HEK293 (cell line): Measurements from ENCODE around the gene TIMD4.

Experiments
- CTCF ChIA-PET: fragments of 350-600 bp; formaldehyde crosslinking; extraction: SDS; loops from one replicate; lab custom pipeline; 2021; ENCODE audit warnings: antibody characterized with exemption; lab: Yijun Ruan, JAX
- POLR2A ChIA-PET: fragments of 300-600 bp; formaldehyde crosslinking; extraction: SDS; loops from one replicate; lab custom pipeline; 2020; ENCODE audit warnings: antibody characterized with exemption, inconsistent platforms; lab: Yijun Ruan, JAX
- H3K27ac ChIP-seq: fragments of 200-500 bp; sonication (Bioruptor generic); 2 replicates; pipeline ENCODE4 v1.5.1; 2014; ENCODE audit warnings: low read depth, low read length, control low read depth, inconsistent platforms; ENCODE audit errors: extremely low read depth
- H3K36me3 ChIP-seq, 2 experiments: fragments of 200-500 bp in 1 of 2; sonication (Bioruptor generic) in 1 of 2; 1 replicate in 1 of 2; 2 replicates in 1 of 2; pipeline ENCODE4 v1.5.1; 2014 to 2017; ENCODE audit warnings: inconsistent platforms in 2 of 2, low read length in 2 of 2; ENCODE audit not compliant: control insufficient read depth in 2 of 2, insufficient read depth in 1 of 2
- H3K4me1 ChIP-seq: fragments of 200-500 bp; sonication (Bioruptor generic); 2 replicates; pipeline ENCODE4 v1.5.1; 2014; ENCODE audit warnings: mild to moderate bottlenecking, low read length, inconsistent platforms; ENCODE audit not compliant: control insufficient read depth, insufficient read depth
- H3K4me3 ChIP-seq: 2 replicates; pipeline ENCODE4 v1.5.1; 2011; ENCODE audit warnings: low read depth, mild to moderate bottlenecking, control low read depth, low read length, moderate library complexity
- H3K9me3 ChIP-seq: fragments of 200-500 bp; sonication (Bioruptor generic); 2 replicates; pipeline ENCODE4 v1.5.1; 2014; ENCODE audit warnings: low read depth, low read length, inconsistent platforms; ENCODE audit not compliant: control insufficient read depth, insufficient read depth
- BCL11B ChIP-seq: fragments of 450-650 bp; formaldehyde crosslinking; IDR thresholded peaks from 2 replicates; pipeline ENCODE4 v1.5.1; 2016; ENCODE audit warnings: low read depth, missing biosample characterization, missing genetic modification characterization
- GFI1B ChIP-seq: fragments of 450-650 bp; formaldehyde crosslinking; IDR thresholded peaks from 2 replicates; pipeline ENCODE4 v1.5.1; 2016; ENCODE audit warnings: missing biosample characterization, missing genetic modification characterization
- KLF16 ChIP-seq: fragments of 450-650 bp; formaldehyde crosslinking; IDR thresholded peaks from 2 replicates; pipeline ENCODE4 v1.5.1; 2017; ENCODE audit warnings: missing biosample characterization, missing genetic modification characterization
- KLF9 ChIP-seq: fragments of 450-650 bp; formaldehyde crosslinking; IDR thresholded peaks from 2 replicates; pipeline ENCODE4 v1.5.1; 2016; ENCODE audit warnings: missing biosample characterization, missing genetic modification characterization, low read depth
- TCF7L2 ChIP-seq: IDR thresholded peaks from 2 replicates; pipeline ENCODE4 v1.6.1; 2011; ENCODE audit warnings: low read depth, mild to moderate bottlenecking, inconsistent platforms, low read length, moderate library complexity, borderline replicate concordance
- ZNF16 ChIP-seq: fragments of 450-650 bp; formaldehyde crosslinking; IDR thresholded peaks from 2 replicates; pipeline ENCODE4 v1.5.1; 2016; ENCODE audit warnings: low read depth, missing biosample characterization, missing genetic modification characterization
- ZNF223 ChIP-seq: fragments of 450-650 bp; formaldehyde crosslinking; IDR thresholded peaks from 2 replicates; pipeline ENCODE4 v1.5.1; 2016; ENCODE audit warnings: missing biosample characterization, missing genetic modification characterization
- ZNF23 ChIP-seq: fragments of 450-650 bp; formaldehyde crosslinking; IDR thresholded peaks from 2 replicates; pipeline ENCODE4 v1.5.1; 2016; ENCODE audit warnings: missing biosample characterization, missing genetic modification characterization, borderline replicate concordance
- ZNF354C ChIP-seq: fragments of 450-650 bp; formaldehyde crosslinking; IDR thresholded peaks from 2 replicates; pipeline ENCODE4 v1.5.1; 2016; ENCODE audit warnings: missing biosample characterization, missing genetic modification characterization, low read depth, borderline replicate concordance
- ZNF394 ChIP-seq: fragments of 450-650 bp; formaldehyde crosslinking; IDR thresholded peaks from 2 replicates; pipeline ENCODE4 v1.5.1; 2016; ENCODE audit warnings: missing biosample characterization, missing genetic modification characterization, mild to moderate bottlenecking, moderate library complexity, borderline replicate concordance
- ZNF610 ChIP-seq: fragments of 450-650 bp; formaldehyde crosslinking; IDR thresholded peaks from 2 replicates; pipeline ENCODE4 v1.5.1; 2016; ENCODE audit warnings: missing biosample characterization, missing genetic modification characterization, borderline replicate concordance
- ZNF776 ChIP-seq: fragments of 450-650 bp; formaldehyde crosslinking; IDR thresholded peaks from 2 replicates; pipeline ENCODE4 v1.5.0; 2017; ENCODE audit warnings: missing biosample characterization, missing genetic modification characterization, borderline replicate concordance
- ZNF792 ChIP-seq: fragments of 450-650 bp; formaldehyde crosslinking; IDR thresholded peaks from 2 replicates; pipeline ENCODE4 v1.5.1; 2016; ENCODE audit warnings: missing biosample characterization, missing genetic modification characterization
- TF ChIP-seq, protein P1 (sequence below): fragments of 450-650 bp; formaldehyde crosslinking; IDR thresholded peaks from 2 replicates; pipeline ENCODE4 v1.5.1; 2017; ENCODE audit warnings: missing biosample characterization, missing genetic modification characterization
- TF ChIP-seq, protein P2 (sequence below): fragments of 450-650 bp; formaldehyde crosslinking; IDR thresholded peaks from 2 replicates; pipeline ENCODE4 v1.5.1; 2017; ENCODE audit warnings: missing biosample characterization, missing genetic modification characterization
- TF ChIP-seq, protein P3 (sequence below): fragments of 450-650 bp; formaldehyde crosslinking; IDR thresholded peaks from 2 replicates; pipeline ENCODE4 v1.5.1; 2016; ENCODE audit warnings: missing biosample characterization, missing genetic modification characterization
- TF ChIP-seq, protein P4 (sequence below): fragments of 450-650 bp; formaldehyde crosslinking; IDR thresholded peaks from 2 replicates; pipeline ENCODE4 v1.5.0; 2017; ENCODE audit warnings: missing biosample characterization, missing genetic modification characterization, borderline replicate concordance
- TF ChIP-seq, protein P5 (sequence below): fragments of 450-650 bp; formaldehyde crosslinking; IDR thresholded peaks from 2 replicates; pipeline ENCODE4 v1.5.1; 2017; ENCODE audit warnings: missing biosample characterization, missing genetic modification characterization
- TF ChIP-seq, protein P6 (sequence below): fragments of 450-650 bp; formaldehyde crosslinking; IDR thresholded peaks from 2 replicates; pipeline ENCODE4 v1.5.1; 2016; ENCODE audit warnings: missing biosample characterization, missing genetic modification characterization

Gene TIMD4

DNA sequence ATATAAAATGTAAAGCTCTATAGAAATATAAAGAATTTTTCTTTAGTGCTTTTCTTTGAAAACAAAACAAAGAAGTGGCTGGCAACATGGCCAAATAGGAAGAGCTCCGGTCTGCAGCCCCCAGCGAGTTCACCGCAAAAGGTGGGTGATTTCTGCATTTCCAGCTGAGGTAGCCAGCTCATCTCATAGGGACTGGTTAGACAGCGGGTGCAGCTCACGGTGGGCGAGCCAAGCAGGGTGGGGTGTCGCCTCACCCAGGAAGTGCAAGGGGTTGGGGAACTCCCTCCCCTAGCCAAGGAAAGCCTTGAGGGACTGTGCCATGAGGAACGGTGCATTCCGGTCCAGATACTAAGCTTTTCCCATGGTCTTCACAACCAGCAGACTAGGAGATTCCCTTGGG lies 21.0 kb upstream of the TIMD4 start (continued):
- TF ChIP-seq, protein P1, sequence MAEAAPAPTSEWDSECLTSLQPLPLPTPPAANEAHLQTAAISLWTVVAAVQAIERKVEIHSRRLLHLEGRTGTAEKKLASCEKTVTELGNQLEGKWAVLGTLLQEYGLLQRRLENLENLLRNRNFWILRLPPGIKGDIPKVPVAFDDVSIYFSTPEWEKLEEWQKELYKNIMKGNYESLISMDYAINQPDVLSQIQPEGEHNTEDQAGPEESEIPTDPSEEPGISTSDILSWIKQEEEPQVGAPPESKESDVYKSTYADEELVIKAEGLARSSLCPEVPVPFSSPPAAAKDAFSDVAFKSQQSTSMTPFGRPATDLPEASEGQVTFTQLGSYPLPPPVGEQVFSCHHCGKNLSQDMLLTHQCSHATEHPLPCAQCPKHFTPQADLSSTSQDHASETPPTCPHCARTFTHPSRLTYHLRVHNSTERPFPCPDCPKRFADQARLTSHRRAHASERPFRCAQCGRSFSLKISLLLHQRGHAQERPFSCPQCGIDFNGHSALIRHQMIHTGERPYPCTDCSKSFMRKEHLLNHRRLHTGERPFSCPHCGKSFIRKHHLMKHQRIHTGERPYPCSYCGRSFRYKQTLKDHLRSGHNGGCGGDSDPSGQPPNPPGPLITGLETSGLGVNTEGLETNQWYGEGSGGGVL, result no peak

DNA sequence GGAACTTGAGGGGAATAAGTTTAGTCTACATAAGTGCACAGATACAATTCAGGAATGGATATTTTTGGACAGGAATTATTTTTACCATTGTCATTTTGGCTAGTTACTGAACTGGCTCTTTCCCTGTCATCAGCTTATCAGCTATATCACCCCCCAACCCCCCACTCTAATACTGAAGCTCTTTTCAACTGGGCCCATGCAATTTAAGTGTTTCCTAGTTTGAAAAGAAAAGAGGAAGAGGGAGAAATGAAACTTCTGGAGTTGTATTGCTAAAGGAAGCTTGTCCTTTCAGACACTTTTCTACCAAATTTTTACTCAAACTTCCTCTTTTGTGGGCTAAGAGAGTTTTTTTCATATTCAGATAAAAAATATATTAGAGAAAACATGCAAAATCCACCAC lies 18.5 kb upstream of the TIMD4 start:
- H3K27ac ChIP-seq, result no peak overlapping the region
- no peaks in the 10 kb centered on the region for H3K36me3 ChIP-seq
- H3K9me3 ChIP-seq, result no peaks in the 10 kb centered on the region
- no peak overlapping the region for H3K4me3 ChIP-seq
- TF ChIP-seq, protein P2, sequence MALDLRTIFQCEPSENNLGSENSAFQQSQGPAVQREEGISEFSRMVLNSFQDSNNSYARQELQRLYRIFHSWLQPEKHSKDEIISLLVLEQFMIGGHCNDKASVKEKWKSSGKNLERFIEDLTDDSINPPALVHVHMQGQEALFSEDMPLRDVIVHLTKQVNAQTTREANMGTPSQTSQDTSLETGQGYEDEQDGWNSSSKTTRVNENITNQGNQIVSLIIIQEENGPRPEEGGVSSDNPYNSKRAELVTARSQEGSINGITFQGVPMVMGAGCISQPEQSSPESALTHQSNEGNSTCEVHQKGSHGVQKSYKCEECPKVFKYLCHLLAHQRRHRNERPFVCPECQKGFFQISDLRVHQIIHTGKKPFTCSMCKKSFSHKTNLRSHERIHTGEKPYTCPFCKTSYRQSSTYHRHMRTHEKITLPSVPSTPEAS, result no peak
- TF ChIP-seq KLF9 (no peak), KLF16 (tag by site-specific recombination) (no peak), ZNF16 (tag by site-specific recombination) (no peak), ZNF792 (tag by site-specific recombination) (no peak), ZNF776 (tag by site-specific recombination) (no peak), ZNF610 (tag by site-specific recombination) (no peak), ZNF23 (tag by site-specific recombination) (no peak), ZNF394 (tag by site-specific recombination) (no peak), ZNF354C (tag by site-specific recombination) (no peak)
- TF ChIP-seq, protein P3, sequence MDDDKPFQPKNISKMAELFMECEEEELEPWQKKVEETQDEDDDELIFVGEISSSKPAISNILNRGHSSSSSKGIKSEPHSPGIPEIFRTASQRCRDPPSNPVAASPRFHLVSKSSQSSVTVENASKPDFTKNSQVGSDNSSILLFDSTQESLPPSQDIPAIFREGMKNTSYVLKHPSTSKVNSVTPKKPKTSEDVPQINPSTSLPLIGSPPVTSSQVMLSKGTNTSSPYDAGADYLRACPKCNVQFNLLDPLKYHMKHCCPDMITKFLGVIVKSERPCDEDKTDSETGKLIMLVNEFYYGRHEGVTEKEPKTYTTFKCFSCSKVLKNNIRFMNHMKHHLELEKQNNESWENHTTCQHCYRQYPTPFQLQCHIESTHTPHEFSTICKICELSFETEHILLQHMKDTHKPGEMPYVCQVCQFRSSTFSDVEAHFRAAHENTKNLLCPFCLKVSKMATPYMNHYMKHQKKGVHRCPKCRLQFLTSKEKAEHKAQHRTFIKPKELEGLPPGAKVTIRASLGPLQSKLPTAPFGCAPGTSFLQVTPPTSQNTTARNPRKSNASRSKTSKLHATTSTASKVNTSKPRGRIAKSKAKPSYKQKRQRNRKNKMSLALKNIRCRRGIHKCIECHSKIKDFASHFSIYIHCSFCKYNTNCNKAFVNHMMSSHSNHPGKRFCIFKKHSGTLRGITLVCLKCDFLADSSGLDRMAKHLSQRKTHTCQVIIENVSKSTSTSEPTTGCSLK (tag by site-specific recombination), result no peak
- TF ChIP-seq, protein P4, sequence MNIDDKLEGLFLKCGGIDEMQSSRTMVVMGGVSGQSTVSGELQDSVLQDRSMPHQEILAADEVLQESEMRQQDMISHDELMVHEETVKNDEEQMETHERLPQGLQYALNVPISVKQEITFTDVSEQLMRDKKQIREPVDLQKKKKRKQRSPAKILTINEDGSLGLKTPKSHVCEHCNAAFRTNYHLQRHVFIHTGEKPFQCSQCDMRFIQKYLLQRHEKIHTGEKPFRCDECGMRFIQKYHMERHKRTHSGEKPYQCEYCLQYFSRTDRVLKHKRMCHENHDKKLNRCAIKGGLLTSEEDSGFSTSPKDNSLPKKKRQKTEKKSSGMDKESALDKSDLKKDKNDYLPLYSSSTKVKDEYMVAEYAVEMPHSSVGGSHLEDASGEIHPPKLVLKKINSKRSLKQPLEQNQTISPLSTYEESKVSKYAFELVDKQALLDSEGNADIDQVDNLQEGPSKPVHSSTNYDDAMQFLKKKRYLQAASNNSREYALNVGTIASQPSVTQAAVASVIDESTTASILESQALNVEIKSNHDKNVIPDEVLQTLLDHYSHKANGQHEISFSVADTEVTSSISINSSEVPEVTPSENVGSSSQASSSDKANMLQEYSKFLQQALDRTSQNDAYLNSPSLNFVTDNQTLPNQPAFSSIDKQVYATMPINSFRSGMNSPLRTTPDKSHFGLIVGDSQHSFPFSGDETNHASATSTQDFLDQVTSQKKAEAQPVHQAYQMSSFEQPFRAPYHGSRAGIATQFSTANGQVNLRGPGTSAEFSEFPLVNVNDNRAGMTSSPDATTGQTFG (tag by site-specific recombination), result no peak
- TF ChIP-seq, protein P5, sequence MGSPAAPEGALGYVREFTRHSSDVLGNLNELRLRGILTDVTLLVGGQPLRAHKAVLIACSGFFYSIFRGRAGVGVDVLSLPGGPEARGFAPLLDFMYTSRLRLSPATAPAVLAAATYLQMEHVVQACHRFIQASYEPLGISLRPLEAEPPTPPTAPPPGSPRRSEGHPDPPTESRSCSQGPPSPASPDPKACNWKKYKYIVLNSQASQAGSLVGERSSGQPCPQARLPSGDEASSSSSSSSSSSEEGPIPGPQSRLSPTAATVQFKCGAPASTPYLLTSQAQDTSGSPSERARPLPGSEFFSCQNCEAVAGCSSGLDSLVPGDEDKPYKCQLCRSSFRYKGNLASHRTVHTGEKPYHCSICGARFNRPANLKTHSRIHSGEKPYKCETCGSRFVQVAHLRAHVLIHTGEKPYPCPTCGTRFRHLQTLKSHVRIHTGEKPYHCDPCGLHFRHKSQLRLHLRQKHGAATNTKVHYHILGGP (tag by site-specific recombination), result no peak
- TF ChIP-seq, all 188 proteins: peak for 0
- ChIA-PET CTCF (no interaction called here), POLR2A (no interaction called here)
- no peaks in the 10 kb centered on the region for H3K4me1 ChIP-seq

DNA sequence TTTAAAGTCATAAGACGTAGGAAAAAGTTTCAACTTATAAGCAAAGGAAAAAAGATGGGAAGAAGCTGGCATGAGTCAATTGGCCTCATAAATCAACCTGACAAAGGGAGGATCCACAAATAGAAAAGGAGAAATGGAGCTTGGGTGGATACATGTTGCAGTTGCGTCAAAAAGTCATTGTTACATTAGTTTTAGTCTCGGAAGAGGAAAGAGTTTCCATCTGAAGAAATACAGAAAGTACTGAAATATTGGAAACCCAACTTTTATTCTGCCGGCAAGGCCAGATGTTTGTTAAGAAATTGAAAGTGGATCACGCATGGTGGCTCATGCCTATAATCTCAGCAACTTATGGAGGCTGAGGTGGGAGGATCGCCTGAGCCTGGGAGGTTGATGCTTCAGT lies 11.3 kb upstream of the TIMD4 start:
- no peak overlapping the region for H3K27ac ChIP-seq
- TF ChIP-seq GFI1B (no peak), BCL11B (no peak), TCF7L2 (no peak), ZNF23 (tag by site-specific recombination) (no peak), ZNF223 (no peak)
- TF ChIP-seq, protein P6, sequence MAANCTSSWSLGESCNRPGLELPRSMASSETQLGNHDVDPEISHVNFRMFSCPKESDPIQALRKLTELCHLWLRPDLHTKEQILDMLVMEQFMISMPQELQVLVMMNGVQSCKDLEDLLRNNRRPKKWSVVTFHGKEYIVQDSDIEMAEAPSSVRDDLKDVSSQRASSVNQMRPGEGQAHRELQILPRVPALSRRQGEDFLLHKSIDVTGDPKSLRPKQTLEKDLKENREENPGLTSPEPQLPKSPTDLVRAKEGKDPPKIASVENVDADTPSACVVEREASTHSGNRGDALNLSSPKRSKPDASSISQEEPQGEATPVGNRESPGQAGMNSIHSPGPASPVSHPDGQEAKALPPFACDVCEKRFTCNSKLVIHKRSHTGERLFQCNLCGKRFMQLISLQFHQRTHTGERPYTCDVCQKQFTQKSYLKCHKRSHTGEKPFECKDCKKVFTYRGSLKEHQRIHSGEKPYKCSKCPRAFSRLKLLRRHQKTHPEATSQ (tag by site-specific recombination), result no peak

More for the DNA sequence above, 11.3 kb upstream of the TIMD4 start:
- Histone ChIP-seq H3K4me3 (no peak overlapping the region), H3K36me3 (no peaks in the 10 kb centered on the region), H3K9me3 (no peaks in the 10 kb centered on the region), H3K4me1 (no peaks in the 10 kb centered on the region)
- CTCF ChIA-PET, result no interaction called here
- POLR2A ChIA-PET, result no interaction called here
